Heart left ventricle (tissue), 13 donors: ENCODE results near the gene SHROOM3.

Experiments
- POLR2A ChIP-seq, 2 donors: fragments of 450-650 bp; IDR thresholded peaks; one replicate each; pipeline ENCODE4 v1.6.1; 2017; ENCODE audit warnings: antibody characterized with exemption in 2 of 2, mild to moderate bottlenecking in 2 of 2, moderate library complexity in 2 of 2
- TF ChIP-seq, protein P1 (sequence below), 12 donors: fragments of 200-600 bp; sonication (generic) in 4 of 12; IDR thresholded peaks; one replicate each; pipeline versions ENCODE4 v1.5.0 to v1.8.0; 2018 to 2022; ENCODE audit warnings: antibody characterized with exemption in 12 of 12, mild to moderate bottlenecking in 5 of 12
- donor health status: ischemic (EF 13 %, LVEDD 7.1; RV severe dilation, severe dysfunction).
- donor health status: DM: no; HTN: yes; CAD: no.
- donor health status: DM: no; HTN: no; CAD: no.
- donor health status: ischemic (EF 25% LVEDD 6.9; RV normal size, moderate dysfunction).
- donor health status: ischemic (EF 25% LVEDD 5.7; RV mildly dilated, moderate dysfunction).
- donor health status: ischemic (EF 35%, LVEDD 5.7; RV mildly dilated, moderate dysfunction).
- donor health status: nonischemic (EF 11% LVEDD 7.7; RV severe dilation, severe dysfunction).
- donor health status: DM: yes; HTN: yes; CAD: no.
- donor health status: PGD.
- donor health status: ischemic (EF 29% LVEDD 5.4; RV normal size, mild dysfunction).
- donor health status: nonischemic (EF 23%, LVEDD 6.1; RV moderate dilation, normal function).

DNA sequence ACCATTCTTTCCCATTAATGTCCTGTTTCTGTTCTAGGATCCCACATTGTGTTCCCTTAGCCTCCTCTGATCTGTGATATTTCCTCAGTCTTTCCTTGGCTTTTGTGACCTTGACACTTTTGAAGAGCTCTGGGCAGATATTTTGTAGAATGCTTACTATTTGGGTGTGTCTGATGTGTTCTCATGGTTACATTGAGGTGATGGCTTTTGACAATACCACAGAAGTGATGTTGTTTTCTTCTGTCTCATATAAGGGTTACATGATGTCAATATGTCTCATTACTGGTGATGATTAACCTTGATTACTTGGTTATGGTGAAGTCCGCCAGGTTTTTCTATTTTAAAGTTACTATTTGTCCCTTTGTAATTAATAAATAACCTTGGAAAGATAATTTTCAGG is 279.2 kb downstream of the SHROOM3 start:
- TF ChIP-seq, protein P1, sequence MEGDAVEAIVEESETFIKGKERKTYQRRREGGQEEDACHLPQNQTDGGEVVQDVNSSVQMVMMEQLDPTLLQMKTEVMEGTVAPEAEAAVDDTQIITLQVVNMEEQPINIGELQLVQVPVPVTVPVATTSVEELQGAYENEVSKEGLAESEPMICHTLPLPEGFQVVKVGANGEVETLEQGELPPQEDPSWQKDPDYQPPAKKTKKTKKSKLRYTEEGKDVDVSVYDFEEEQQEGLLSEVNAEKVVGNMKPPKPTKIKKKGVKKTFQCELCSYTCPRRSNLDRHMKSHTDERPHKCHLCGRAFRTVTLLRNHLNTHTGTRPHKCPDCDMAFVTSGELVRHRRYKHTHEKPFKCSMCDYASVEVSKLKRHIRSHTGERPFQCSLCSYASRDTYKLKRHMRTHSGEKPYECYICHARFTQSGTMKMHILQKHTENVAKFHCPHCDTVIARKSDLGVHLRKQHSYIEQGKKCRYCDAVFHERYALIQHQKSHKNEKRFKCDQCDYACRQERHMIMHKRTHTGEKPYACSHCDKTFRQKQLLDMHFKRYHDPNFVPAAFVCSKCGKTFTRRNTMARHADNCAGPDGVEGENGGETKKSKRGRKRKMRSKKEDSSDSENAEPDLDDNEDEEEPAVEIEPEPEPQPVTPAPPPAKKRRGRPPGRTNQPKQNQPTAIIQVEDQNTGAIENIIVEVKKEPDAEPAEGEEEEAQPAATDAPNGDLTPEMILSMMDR (IDR thresholded peaks at IDR 0.05): no peak
- TF ChIP-seq POLR2A (IDR thresholded peaks at IDR 0.05): no peak
